Suppressor macrophage treated with lipopolysaccharide for 4 hours (primary cell): Measurements from ENCODE around the gene MVB12B.

Experiments
- DNase-seq: peaks from one replicate; pipeline ENCODE4 v3.0.0-alpha.2; 2020

MVB12B gene

DNA sequence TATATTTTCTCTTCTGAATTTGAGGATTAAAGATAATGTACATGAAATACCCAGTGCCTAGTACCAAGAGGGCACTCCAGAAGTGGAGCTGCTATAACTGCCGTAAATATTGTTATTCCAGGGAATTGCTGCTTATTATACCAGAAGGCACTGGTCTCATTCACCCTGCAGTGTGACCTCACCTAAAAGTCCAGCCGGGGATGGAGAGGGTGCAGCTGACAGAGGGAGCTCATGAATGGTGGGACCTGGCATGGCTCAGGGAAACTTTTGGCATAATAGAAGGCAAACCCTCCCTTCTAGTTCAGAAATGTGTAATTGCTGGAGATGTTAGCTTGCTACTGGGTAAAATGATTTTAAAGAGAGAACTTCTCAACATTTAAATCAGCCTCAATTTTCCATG, 108.5 kb downstream of the MVB12B start:
- no peak for DNase-seq

DNA sequence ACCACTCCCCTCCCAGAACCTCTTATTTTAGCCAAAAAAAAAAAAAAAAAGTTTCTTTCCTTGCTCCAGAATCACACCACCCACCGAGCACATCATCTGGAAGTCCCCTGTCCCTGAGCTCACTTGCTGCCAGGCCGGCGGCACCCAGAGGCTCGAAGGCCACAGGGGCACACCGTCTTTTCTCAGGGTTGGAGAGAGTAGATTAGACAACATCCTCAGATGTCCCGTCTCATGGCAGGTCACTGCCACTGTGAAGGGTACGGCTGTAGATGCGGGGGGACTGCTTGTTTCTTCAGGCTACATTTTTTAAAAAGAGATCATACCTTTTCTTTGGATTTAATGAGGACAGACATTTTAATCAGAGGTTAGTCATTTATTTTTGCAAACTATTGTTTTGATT, 109.0 kb downstream of the MVB12B start:
- DNase-seq: no peak

DNA sequence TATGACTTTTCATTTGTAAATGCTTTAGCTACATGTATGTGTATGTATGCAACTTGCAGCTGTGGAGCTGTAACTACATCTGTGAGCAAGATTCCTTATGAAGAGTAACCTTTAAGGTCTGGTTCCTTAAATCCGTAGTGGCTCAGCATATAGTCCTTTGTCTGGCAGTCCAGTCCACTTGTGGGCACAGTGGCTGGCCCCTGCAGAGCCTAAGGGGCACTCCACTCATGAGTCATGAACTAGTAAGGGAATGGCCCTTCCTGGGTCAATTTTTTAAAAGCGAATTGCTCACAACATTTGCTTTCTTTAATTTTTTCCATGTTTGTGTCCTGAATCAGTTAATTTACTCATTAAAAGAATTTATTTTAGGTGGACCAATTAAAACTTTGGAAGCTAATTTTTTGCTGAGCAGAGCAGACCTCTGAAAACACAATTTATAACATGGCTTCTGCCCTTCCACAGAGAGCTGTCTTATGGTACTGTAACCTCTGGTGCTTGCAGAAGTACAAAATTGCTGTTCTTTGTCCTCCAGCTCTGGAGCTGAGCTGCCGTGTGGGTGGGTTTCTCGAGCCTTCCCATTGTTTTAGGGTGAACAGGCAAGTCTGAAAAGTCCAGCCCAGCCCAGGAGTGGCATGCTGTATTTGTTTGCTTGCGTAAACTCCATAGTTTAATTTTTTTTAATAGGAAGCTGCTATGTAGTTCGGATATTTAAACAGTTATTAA, 110.1 kb downstream of the MVB12B start:
- peak; percentile 25 for DNase-seq

DNA sequence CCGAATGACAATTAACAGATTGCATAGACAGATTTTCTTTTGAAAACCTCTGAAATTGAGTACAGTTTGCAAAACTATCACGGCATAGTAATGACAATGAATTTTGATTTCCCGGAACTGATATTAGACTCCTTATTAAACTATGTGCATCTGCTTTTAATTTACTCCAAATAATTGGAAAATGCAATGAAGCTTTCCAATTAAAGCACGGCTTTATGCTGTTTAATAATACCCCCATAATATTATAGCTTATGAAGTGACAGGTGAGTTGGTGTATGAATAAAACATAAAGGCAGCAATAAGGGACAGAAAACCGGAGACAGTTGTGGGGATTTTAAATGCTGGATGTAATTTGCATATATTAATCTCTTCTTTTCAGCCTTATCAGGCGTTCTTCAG, 110.6 kb downstream of the MVB12B start:
- no peak for DNase-seq

DNA sequence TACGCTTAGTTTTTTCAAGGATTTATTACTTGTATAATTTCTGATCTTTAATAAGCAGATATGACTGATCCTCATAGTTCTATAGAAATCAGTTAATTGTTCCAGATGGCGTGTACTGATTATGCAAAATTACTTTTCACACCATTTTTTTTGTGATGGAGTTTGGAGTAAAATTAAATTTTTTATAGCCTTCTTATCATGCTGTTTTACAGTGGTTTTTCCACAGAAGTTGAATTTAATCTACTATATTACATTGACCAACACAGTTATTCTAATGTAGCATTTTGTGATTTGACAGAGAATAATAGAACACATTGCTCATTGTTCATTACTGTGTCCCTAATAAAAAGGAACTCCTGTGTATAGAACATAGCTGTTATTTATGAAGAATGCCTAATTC, 111.1 kb downstream of the MVB12B start:
- no peak for DNase-seq

DNA sequence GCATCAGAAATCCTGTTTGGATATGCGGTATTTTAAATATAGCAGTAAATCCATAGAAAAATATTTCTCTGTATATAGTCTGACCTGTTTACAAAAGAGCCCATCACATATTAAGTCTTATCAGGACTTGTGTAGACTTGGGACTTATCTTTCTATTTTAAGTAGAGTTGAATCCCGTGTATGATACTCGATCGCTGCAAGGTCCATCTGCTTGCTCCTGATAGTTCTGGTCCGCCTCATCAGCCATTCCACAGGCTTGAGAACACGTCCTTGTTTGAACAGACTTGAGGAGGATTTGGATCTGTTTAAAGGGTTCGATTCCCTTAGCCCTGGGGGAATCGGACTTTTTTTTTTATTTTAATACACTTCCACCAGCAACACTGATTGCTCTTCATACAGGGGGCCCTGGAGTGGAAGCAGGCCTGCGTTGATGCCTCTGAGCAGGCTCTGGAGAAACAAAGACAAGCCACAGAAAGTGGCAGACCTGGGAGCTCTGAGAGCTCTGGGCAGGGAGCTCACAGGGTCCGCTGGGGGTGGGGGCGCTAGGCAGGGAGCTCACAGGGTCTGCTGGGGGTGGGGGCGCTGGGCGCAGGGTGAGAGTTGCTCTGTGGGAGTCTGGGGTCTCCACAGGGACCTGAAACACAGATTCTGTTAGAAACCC, 112.2 kb downstream of the MVB12B start:
- DNase-seq: no peak

DNA sequence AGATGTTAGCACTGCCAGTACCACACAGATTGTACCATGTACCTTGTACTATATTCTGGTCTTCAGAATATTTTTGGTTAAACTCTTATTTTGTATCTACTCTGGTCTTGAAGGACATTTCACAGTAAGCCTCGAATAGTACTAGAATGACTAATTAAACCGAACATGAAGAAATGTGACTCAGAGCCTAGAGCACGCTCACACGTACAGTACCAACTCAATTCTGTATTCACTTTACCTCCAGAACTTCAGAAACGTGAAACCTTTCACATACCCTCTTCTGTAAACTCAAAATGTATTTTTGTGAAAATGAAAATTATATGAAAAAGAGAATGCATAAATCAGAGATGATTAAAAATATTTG, 112.8 kb downstream of the MVB12B start:
- DNase-seq: no peak

DNA sequence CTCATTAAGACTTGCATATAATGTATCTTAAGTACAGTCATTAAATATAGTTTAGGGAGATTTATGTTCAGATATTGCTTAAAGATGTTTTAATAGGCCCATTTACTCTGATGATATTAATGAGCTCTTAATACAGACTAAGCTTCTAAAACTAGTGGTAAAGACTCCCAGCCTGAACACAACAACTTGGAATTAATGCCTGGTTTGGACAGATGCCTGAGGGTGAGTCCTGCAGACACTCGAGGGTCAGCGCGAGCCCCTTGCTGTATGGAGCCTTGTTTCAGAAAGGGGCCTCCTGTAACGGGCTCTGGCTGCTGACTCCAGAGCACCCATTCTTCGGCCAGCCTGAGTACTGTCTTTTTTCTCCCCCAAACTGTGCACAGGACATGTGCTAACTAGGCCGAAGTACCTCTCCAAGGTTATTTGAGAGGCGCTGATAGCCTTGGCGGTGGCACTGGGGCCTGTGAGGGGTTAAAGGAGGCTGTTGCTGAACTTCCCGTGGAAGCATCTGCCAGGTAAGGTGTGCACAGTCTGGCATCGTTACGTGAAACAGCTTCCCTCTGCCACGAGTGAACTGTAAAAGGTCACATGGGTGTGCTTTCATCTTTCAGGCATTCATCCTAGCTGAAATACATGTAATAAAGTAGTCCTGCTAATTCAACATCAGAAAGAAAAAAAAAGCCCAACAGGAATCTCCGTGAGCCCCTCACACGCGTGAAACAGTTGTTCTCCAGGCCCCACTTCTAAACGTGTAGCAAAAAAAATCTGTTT, 113.4 kb downstream of the MVB12B start:
- no peak for DNase-seq

DNA sequence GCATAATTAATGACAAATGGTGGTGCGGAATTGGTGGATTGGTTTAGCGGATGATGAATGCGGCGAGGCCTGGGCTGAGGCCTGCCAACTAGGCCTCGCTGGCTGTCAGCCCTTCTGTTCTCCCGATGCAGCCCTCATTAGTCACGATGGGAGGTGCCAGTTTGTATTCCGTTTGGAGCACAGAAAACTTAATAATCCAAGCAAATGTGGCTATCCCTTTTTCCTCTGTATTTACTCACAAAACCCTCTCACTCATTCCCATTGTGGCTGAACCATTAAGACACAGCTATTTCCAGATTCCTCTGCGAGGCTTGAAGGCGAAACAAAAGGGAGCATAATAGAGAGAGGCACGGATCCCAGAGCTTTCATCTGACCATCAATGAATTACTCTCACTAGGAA, 114.3 kb downstream of the MVB12B start:
- DNase-seq: no peak

DNA sequence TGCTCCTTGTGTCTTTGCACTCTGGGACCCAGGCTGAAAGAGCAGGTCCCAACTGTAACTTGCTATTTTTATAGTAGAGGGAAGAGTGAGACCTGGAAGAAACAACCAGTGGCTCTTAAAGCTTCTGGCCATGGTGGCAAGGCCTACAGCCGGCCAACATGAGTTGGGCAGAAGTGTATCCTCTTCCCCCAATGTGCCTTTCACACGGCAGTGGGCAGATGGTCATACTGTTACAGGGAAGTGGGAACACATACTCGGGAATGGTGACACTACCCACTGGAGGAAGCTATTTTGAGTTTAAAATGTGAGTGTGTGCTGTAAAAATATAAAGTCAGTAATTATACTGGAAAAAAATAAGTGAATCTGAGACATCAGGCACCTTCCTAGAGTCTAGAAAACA, 116.0 kb downstream of the MVB12B start:
- peak; percentile 15 for DNase-seq

DNA sequence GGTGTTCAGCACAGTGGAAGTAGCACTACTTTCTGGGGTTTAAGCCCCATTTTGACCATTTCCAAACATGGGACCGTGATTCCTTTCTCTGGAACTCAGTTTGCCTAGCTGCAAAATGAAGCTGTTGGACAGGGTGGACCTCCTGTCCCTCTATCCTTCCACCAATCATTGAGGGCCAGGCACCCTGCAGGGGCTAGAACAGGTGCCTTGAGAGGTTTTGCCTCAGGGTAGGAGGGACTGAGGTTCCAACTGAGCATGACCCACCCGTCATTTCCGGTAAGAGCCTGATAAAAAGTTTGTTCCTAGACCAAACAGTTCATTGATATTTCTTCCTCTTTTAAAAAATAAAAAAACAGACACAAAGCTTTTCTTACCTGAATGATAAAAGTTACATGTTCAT, 116.5 kb downstream of the MVB12B start:
- no peak for DNase-seq

DNA sequence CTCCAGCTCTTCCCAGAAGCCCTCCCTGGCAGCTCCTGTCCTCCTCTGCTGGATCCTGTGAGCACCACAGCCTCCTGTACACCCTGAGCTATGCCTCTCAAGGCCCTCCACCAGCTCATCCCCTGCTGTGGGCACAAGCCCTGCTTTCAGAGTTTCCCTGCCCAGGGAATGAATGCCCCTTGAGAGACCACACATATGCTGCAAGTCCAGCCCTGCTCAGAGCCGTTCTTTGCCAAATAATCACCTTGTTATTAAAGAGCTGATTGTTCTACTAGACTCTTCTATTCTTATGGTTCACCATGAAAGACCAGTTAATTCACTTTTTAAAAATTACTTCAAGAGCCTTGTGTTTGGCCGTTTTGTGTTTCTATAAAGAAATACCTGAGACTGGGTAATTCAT, 121.5 kb downstream of the MVB12B start:
- DNase-seq: no peak

DNA sequence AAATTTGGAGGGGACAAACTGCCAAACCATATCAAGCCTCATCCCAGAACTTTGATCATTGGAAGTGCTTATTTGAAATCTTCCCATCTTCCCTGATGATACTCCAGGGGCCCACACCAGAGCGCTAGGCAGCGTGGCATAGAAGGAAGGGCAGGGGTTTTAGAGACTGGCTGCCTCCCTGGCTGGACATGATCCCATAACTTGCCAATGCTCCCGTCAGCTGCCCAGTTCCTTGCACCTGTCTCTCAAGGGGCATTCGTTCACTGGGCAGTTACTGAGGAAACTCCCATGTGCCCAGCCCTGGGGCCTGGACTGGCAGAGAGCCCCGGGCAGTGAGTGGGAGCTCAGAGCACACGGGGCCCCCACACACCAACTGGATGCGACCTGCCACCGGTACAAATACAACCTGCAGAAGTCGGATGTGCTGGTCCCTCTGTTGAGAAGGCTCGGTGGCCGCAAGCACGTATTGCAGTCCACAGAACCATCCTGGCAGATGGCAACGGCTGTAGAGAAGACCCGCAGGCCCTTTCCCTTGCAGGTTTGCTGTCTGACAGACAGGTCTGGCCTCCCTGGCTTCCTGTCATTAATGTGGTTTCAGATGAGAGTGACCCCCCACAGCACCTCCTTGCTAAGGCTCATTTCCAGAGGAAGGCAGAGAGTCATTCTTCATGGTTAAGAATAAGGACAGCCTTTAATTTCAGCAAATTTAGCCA, 122.4 kb downstream of the MVB12B start:
- no peak for DNase-seq

DNA sequence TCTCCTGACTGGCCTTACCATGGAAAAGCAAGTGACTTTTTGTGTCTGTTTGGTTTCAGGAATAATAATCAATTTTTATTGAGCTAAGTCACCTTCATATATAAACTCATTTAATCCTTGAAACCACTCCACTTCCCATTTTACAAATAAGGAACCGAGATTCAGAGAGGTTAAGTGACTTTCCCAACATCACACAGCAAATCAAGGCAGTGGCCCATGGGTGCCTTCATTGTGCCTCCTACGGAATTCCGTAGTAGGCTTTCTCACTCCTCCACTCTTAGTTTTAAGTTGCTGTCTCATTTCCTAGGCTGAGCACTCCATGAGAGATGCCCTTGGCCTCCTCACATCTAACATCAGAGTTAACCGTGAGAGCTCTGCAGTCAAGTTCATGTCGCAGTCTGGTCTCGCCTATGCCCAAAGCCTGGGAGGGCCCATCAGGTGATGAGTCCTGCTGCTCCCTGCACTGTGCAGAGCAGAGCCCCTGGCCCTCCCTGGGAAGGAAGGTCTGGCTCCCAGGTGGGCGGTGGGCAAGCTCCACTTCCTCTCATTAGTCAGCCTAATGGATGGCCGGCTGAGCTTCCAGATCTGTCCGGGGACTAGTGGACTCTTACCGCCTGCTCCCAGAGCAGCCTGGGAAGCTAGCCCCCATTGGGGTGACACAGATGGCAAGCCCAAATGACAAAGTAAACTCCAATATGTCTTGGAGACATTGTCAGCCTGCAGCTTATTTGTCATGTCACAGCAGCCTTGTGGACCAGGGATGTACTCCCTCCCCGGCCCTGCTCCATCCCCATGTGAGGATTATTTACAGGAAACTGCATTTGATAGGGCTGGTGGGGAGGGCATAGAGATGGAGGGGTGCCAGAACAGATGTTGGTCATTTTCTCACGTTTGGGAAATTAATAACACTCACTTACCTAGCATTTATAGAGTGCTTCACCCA, 123.4 kb downstream of the MVB12B start:
- DNase-seq: no peak

DNA sequence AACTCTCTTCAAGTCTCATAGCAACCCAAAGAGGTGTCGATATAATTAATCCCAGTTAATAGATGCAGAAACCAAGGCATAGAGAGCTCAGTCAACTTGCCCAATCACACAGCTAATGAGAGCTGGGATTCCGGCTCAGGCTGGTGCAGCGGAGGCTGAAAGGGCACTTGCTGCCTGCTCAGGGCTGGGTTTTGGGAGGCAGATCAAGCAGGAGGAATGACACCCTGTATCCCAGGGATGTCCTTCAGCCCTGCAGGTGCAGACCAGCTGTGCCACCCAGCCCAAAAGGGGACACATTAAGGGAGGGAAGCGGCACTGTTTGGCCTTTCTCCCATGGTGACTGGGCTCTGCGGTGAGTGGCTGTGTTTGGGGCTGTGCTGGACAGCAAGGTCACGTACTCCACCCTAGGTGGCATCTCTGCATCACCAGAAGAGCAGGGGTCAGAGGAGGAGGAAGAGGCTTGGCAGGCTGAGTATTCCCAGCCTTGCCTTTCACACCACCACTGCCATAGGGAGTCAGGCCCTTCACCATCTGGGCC, 124.1 kb downstream of the MVB12B start:
- no peak for DNase-seq

DNA sequence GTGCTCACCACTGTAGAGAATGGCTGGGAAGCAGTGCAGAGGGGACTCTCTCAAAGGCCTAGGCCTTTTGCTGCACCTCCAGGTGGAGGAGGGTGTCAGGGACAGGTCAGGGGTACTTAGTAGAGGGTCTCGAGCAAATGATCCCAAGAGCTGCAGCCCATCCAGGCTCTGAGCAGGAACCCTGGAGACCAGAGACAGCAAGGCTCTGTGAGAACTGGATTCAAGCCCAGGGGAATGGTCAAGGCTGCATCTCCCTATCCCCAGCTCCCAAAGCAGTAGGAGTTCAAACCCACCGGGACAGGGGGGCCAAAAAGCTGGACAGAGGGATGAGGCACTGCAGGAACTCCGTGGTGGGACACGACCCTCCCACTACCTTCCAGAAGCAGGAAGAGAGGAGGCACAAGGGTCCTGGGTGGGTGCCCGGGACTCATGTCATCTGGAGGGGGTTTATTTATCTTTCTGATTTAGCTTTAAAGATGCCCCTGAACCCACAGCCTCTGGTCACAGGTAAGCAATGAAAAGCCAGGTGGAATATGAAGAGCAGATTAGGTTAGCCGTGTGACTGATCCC, 124.8 kb downstream of the MVB12B start:
- DNase-seq: no peak

DNA sequence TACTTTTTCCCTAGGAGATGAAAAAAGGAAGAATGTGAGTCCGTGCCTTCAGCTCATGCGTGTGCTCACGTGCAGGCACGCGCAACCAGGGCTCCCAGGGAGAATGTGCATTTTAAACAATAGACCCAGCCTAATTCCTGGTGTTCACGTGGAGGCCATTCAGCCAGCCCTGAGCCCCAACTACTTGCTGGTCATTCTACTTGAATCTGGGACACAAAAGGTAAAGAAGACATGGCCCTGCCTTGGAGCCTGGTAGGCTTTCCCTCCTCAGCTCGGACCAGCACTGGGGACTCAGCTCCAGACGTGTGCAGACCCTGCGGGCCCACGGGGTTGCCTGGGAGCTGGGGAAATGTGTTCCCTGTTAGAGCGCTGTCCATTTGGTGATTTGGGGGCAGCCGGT, 125.5 kb downstream of the MVB12B start:
- DNase-seq: no peak

DNA sequence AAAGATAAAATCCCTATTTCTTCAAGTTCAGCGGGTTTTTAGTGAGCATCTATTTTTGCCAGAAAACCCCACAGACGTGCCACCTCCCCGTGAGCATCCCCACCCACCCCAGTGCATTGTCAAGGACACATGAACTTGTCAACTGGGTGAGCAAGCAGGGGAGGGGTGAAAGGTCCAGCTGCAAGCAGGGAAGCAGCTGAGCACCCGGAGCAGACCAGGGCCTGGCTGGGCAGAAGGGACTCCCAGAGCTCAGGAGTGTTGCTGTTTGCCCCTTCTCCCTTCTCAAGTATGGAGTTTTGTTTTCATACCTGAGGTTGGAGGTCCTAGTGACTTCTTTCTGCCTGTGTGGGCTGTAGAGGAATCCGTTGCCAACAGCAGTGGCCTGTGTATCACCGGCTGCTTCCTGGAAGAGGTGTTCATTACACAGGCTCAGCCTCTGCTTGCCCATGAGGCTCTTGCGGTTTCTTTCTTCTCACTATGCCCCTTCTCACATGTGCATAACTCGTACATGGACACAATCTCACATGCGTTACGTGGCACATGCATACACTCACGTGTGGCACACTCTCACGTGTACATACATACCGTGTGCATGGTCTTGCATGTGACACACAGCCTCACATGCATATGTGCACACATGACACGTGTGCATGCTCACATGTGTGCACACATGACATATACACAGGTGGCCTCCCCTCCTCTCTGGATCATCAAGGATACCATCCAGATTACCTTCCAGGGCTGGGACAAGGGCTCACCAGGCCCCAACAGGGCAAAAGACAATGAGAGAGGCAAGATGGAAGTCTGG, 126.7 kb downstream of the MVB12B start:
- no peak for DNase-seq

DNA sequence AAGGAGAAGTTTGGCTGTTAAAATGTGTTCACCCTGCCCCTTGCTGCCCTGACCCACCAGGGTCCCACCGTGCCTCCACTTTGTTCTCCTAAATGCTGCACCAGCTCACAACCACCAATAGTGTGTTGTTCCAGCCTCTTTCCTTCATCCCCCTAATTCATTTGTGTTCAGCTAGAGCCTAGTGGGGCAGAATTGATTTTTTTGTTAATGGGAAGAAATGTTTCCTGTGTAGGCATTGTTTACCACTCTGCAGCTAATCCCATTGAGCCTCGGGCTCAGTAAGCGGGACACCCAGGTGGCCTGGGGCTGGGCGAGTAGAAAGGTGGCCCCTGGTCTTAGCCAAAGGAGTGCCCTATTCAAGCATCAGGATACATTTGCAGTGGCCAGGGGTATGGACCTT, 127.6 kb downstream of the MVB12B start:
- no peak for DNase-seq

DNA sequence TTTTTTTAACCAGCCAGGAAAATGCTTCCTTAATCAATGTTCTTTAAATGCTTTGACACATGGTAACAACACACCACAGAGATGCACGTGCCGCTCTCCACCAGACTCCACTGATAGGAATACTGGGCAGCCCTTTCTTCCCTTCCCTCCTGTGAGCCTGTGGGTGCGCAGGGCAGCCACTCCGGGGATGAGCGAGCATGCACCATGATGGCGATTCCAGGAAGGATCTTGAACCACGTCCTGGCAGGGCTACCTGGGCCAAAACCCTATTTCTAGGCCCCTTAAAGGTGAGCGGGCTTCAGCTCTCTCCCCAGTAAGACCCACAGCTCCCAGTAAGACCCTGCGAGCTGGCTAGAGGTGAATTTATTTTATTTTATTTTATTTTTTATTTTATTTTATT, 128.2 kb downstream of the MVB12B start:
- no peak for DNase-seq
